GM21786 (cell line): ENCODE data around the gene STPG3.
"Not testable (repeated sequence)": the region's sequence is repeated elsewhere in the genome, so short reads cannot be mapped to it uniquely, and the experiment has no call there.

Source experiments
- ATAC-seq: cut with Tn5 transposase; IDR thresholded peaks from one replicate; pipeline ENCODE4 v1.9.1; 2021; ENCODE audit not compliant: unreplicated experiment

The STPG3 gene

GRCh38 chr9:137244486-137245449 is 6.3 kb upstream of the STPG3 start:
- no peak for ATAC-seq

GRCh38 chr9:137245450-137246421 is 5.3 kb upstream of the STPG3 start:
- ATAC-seq = no peak

GRCh38 chr9:137247135-137247915 is 3.8 kb upstream of the STPG3 start:
- no peak for ATAC-seq

GRCh38 chr9:137247916-137248175 is 3.2 kb upstream of the STPG3 start:
- no peak for ATAC-seq

GRCh38 chr9:137250329-137251193 is 525 bp upstream of the STPG3 start:
- no peak for ATAC-seq

- no peak for ATAC-seq
Measured at GRCh38 chr9:137251490-137252268, 593 bp downstream of the STPG3 start.

GRCh38 chr9:137252555-137253506 is 1.7 kb downstream of the STPG3 start:
- ATAC-seq = no peak

- ATAC-seq = no peak
Measured at GRCh38 chr9:137253717-137254623, 2.9 kb downstream of the STPG3 start.

- ATAC-seq = peak; percentile 60
Measured at GRCh38 chr9:137254624-137255447, 3.8 kb downstream of the STPG3 start, which contains the start of gene NELFB. Gene NELFB, plus strand, starts transcription at chr9:137255327.

- ATAC-seq = no peak
Measured at GRCh38 chr9:137255448-137256114, 4.5 kb downstream of the STPG3 start.

- no peak for ATAC-seq
Measured at GRCh38 chr9:137256362-137256761, 5.3 kb downstream of the STPG3 start.

- no peak for ATAC-seq
Measured at GRCh38 chr9:137256856-137257255, 5.8 kb downstream of the STPG3 start.

- not testable (repeated sequence) for ATAC-seq
Measured at GRCh38 chr9:137262173-137262908, 11.3 kb downstream of the STPG3 start.

- no peak for ATAC-seq
Measured at GRCh38 chr9:137262909-137263285, 11.8 kb downstream of the STPG3 start.

GRCh38 chr9:137263506-137263905 is 12.4 kb downstream of the STPG3 start:
- ATAC-seq = no peak
